CD4-positive, alpha-beta T cell (primary cell): ENCODE data around the gene ERICH6. TPM values are rescaled to one million over a fixed set of nuclear protein-coding genes. Genes with fewer than 3 reads are reported as not detected.

Experiments
- ATAC-seq: fragments of 200-7000 bp; cut with Tn5 transposase; one replicate; pipeline ENCODE4 v1.10.0; 2022; ENCODE audit warnings: mild to moderate bottlenecking; ENCODE audit not compliant: poor library complexity
- CTCF ChIA-PET: fragments of 350-600 bp; sonication (Branson Sonifier 250); formaldehyde crosslinking; loops from one replicate; lab custom pipeline; 2021; ENCODE audit warnings: antibody characterized with exemption, inconsistent platforms; lab: Charles Lee
- POLR2A ChIA-PET: fragments of 350-600 bp; sonication (Branson Sonifier 250); formaldehyde crosslinking; loops from one replicate; lab custom pipeline; 2021; ENCODE audit warnings: antibody characterized with exemption, inconsistent platforms; lab: Charles Lee
- DNase-seq, 14 experiments: peaks; one replicate each; pipeline ENCODE4 v3.0.0-alpha.2; 2013 to 2020; ENCODE audit warnings: mixed read lengths in 2 of 14
- H3K27ac ChIP-seq, 2 donors: one replicate each; pipeline versions ENCODE4 v1.5.1 to v1.7.0; 2013; ENCODE audit warnings: low read length in 2 of 2, low read depth in 1 of 2, mild to moderate bottlenecking in 1 of 2
- H3K27me3 ChIP-seq, 2 experiments: 1 replicate in 1 of 2; 2 replicates in 1 of 2; pipeline versions ENCODE4 v1.6.1 to v1.7.0; 2013; ENCODE audit warnings: low read length in 2 of 2, control low read depth in 1 of 2, mild to moderate bottlenecking in 1 of 2, moderate library complexity in 1 of 2; ENCODE audit not compliant: insufficient read depth in 2 of 2, control insufficient read depth in 1 of 2
- H3K36me3 ChIP-seq: one replicate; pipeline ENCODE4 v1.6.1; 2013; ENCODE audit warnings: low read length, control low read depth; ENCODE audit not compliant: insufficient read depth
- H3K4me1 ChIP-seq: one replicate; pipeline ENCODE4 v1.6.1; 2013; ENCODE audit warnings: low read length, control low read depth; ENCODE audit not compliant: insufficient read depth
- H3K4me3 ChIP-seq: one replicate; pipeline ENCODE4 v1.5.1; 2013; ENCODE audit warnings: mild to moderate bottlenecking, low read length, moderate library complexity
- H3K9me3 ChIP-seq, 2 experiments: 1 replicate in 1 of 2; 2 replicates in 1 of 2; pipeline versions ENCODE4 v1.6.1 to v1.7.0; 2013; ENCODE audit warnings: low read length in 2 of 2, mild to moderate bottlenecking in 2 of 2, control low read depth in 1 of 2, moderate library complexity in 1 of 2; ENCODE audit not compliant: control insufficient read depth in 1 of 2, insufficient read depth in 1 of 2
- H3K27ac Mint-ChIP-seq: one replicate; pipeline ENCODE4 v1.8.0; 2020; ENCODE audit warnings: mixed read lengths
- H3K27me3 Mint-ChIP-seq: one replicate; pipeline ENCODE4 v1.8.0; 2021; ENCODE audit warnings: mixed read lengths
- H3K36me3 Mint-ChIP-seq: one replicate; pipeline ENCODE4 v1.8.0; 2021; ENCODE audit warnings: low read depth, mixed read lengths
- H3K4me1 Mint-ChIP-seq: one replicate; pipeline ENCODE4 v1.8.0; 2021; ENCODE audit warnings: low read depth, mixed read lengths
- H3K4me3 Mint-ChIP-seq: one replicate; pipeline ENCODE4 v1.8.0; 2020; ENCODE audit warnings: mild to moderate bottlenecking, mixed read lengths
- H3K9me3 Mint-ChIP-seq: one replicate; pipeline ENCODE4 v1.8.0; 2020; ENCODE audit warnings: mixed read lengths
- CTCF ChIP-seq: fragments of 200-600 bp; IDR thresholded peaks from one replicate; pipeline ENCODE4 v1.8.0; 2022; ENCODE audit warnings: antibody characterized with exemption, mild to moderate bottlenecking
- intact Hi-C, 2 experiments: fragments of 100-400 bp; cut with DNase I in 1 of 2; cut with micrococcal nuclease in 1 of 2; formaldehyde crosslinking; loops; one replicate each; pipeline versions ENCODE4 v1.15.1 to v1.9.0; 2023 to 2025; cut with DNase I, micrococcal nuclease
- total RNA-seq, 174 experiments: library from RNA in 2 of 174; stranded (reverse) in 2 of 174; gene quantifications; one replicate each; pipeline ENCODE4 v1.2.3 and lab custom pipeline; 2021 to 2026

Gene ERICH6
- total RNA-seq, 2 experiments from 2014 or later, result not detected

- Histone ChIP-seq H3K4me3 (no peak overlapping the region), H3K27ac (no peak overlapping the region), H3K27me3 (no peaks in the 10 kb centered on the region), H3K36me3 (peaks cover 20% of the 10 kb centered on the region), H3K9me3 (no peaks in the 10 kb centered on the region), H3K4me1 (peaks cover 27% of the 10 kb centered on the region)
- ATAC-seq (no peak), DNase-seq (no peak)
- ChIA-PET CTCF (interaction anchor here (1.2 kb wide), 1 partner anchor 123 kb away, joined by 4 read pairs; no protein-coding TSS in a partner anchor), POLR2A (no interaction called here)
- H3K27ac Mint-ChIP-seq, result no peak overlapping the region
- TF ChIP-seq CTCF, result no peak
- peaks cover 91% of the 10 kb centered on the region for H3K4me1 Mint-ChIP-seq
- H3K9me3 Mint-ChIP-seq, result no peaks in the 10 kb centered on the region
- peaks cover 36% of the 10 kb centered on the region for H3K36me3 Mint-ChIP-seq
- intact Hi-C loops, result no loop called here
- H3K27me3 Mint-ChIP-seq, result no peaks in the 10 kb centered on the region
- H3K4me3 Mint-ChIP-seq, result no peak overlapping the region
Observed at GRCh38 chr3:150741497-150742140, 37.9 kb upstream of the ERICH6 start.

GRCh38 chr3:150740733-150741496 is 37.2 kb upstream of the ERICH6 start:
- H3K27me3 ChIP-seq, result no peaks in the 10 kb centered on the region
- intact Hi-C loops, result no loop called here

More at GRCh38 chr3:150740733-150741496, 37.2 kb upstream of the ERICH6 start:
- Histone ChIP-seq H3K36me3 (peaks cover 20% of the 10 kb centered on the region), H3K4me3 (no peak overlapping the region), H3K27ac (no peak overlapping the region), H3K9me3 (no peaks in the 10 kb centered on the region), H3K4me1 (peaks cover 23% of the 10 kb centered on the region)
- TF ChIP-seq CTCF, result no peak
- Mint-ChIP-seq H3K4me3 (no peak overlapping the region), H3K9me3 (no peaks in the 10 kb centered on the region), H3K27ac (no peak overlapping the region), H3K36me3 (peaks cover 36% of the 10 kb centered on the region), H3K4me1 (peaks cover 84% of the 10 kb centered on the region), H3K27me3 (no peaks in the 10 kb centered on the region)
- POLR2A ChIA-PET, result no interaction called here
- CTCF ChIA-PET, result interaction anchor here (1.2 kb wide), 1 partner anchor 124 kb away, joined by 4 read pairs; no protein-coding TSS in a partner anchor
- no peak for DNase-seq
- ATAC-seq, result no peak
